Heart right ventricle (tissue), 16 donors: ENCODE results near the gene HINFP. TPM values are rescaled to one million over a fixed set of nuclear protein-coding genes. Genes with fewer than 3 reads are reported as not detected.
"Not testable (repeated sequence)": the region's sequence is repeated elsewhere in the genome, so short reads cannot be mapped to it uniquely, and the experiment has no call there.

ENCODE experiments used
- ATAC-seq, 8 donors: fragments of 200-7000 bp; cut with Tn5 transposase; one replicate each; pipeline ENCODE4 v1.9.1; 2020; ENCODE audit warnings: mild to moderate bottlenecking in 8 of 8, moderate library complexity in 8 of 8, moderate number of reproducible peaks in 1 of 8
- DNase-seq, 2 donors: peaks; one replicate each; pipeline ENCODE4 v3.0.0-alpha.2; 2020
- H3K27ac ChIP-seq, 10 donors: fragments of 200-600 bp; sonication (generic) in 2 of 10; one replicate each; pipeline versions ENCODE4 v1.5.0 to v1.8.0; 2020 to 2022; ENCODE audit warnings: mild to moderate bottlenecking in 3 of 10
- H3K27me3 ChIP-seq, 7 donors: fragments of 200-600 bp; one replicate each; pipeline ENCODE4 v1.8.0; 2021 to 2022; ENCODE audit warnings: mild to moderate bottlenecking in 2 of 7
- H3K36me3 ChIP-seq, 9 donors: fragments of 200-600 bp; sonication (generic) in 1 of 9; one replicate each; pipeline versions ENCODE4 v1.5.0 to v1.8.0; 2020 to 2022; ENCODE audit warnings: mild to moderate bottlenecking in 2 of 9
- H3K4me1 ChIP-seq, 9 donors: fragments of 200-600 bp; sonication (generic) in 1 of 9; one replicate each; pipeline versions ENCODE4 v1.5.0 to v1.8.0; 2020 to 2022; ENCODE audit warnings: mild to moderate bottlenecking in 4 of 9
- H3K4me3 ChIP-seq, 10 donors: fragments of 200-600 bp; sonication (generic) in 2 of 10; one replicate each; pipeline versions ENCODE4 v1.5.0 to v1.8.0; 2020 to 2022; ENCODE audit warnings: mild to moderate bottlenecking in 7 of 10, moderate library complexity in 2 of 10
- H3K9me3 ChIP-seq, 11 donors: fragments of 200-600 bp in 10 of 11; sonication (generic) in 2 of 11; one replicate each; pipeline versions ENCODE4 v1.5.0 to v1.8.0; 2013 to 2022; ENCODE audit warnings: mild to moderate bottlenecking in 2 of 11, control low read depth in 1 of 11, moderate library complexity in 1 of 11
- WGBS, 2 donors: extraction: QIAGEN DNeasy Blood & Tissue Kit; methylation state at CpG; one replicate each; pipeline ENCODE4 v1.1.7; 2013; ENCODE audit warnings: inconsistent platforms in 1 of 2; 5-methylcytosine and 5-hydroxymethylcytosine counted together
- intact Hi-C, 10 donors: fragments of 100-400 bp; cut with DNase I; formaldehyde crosslinking; loops; one replicate each; pipeline versions ENCODE4 v1.11.1 to v1.14.2; 2022
- polyA plus RNA-seq, 2 donors: library from polyadenylated mRNA; stranded (reverse); fragments of 200-250 nt; gene quantifications; one replicate each; pipeline ENCODE4 v1.2.3, GENCODE V29; 2013
- total RNA-seq, 10 donors: library from RNA; stranded (reverse); fragmentation: NEBNext Ultra II Directional in 3 of 10; extraction: Animal tissue kit (Norgen Biotek cat#: 25700) in 3 of 10; gene quantifications; one replicate each; pipeline versions ENCODE4 v1.2.1 to v1.2.4, GENCODE V29; 2021 to 2023
- TF ChIP-seq, protein P1 (sequence below), 9 donors: fragments of 200-600 bp; sonication (generic) in 2 of 9; IDR thresholded peaks; one replicate each; pipeline versions ENCODE4 v1.5.0 to v1.8.0; 2021 to 2022; ENCODE audit warnings: antibody characterized with exemption in 9 of 9, mild to moderate bottlenecking in 5 of 9, moderate library complexity in 1 of 9
- donor health status: Arrhythmogenic right ventricular cardiomyopathy.
- donor health status: ischemic (EF 13 %, LVEDD 7.1; RV severe dilation, severe dysfunction).
- donor health status: healthy with polysubstance abuse.
- donor health status: DM: no; HTN: yes; CAD: no.
- donor health status: DM: no; HTN: no; CAD: no.
- donor health status: ischemic (EF 25% LVEDD 6.9; RV normal size, moderate dysfunction).
- donor health status: ischemic (EF 25% LVEDD 5.7; RV mildly dilated, moderate dysfunction).
- donor health status: healthy.
- donor health status: DM: yes; HTN: yes; CAD: no.
- donor health status: Ischemic cardiomyopathy.
- donor health status: ischemic (EF 35%, LVEDD 5.7; RV mildly dilated, moderate dysfunction).
- donor health status: nonischemic (EF 11% LVEDD 7.7; RV severe dilation, severe dysfunction).
- donor health status: DM: yes; HTN: yes; CAD: no.
- donor health status: PGD.
- donor health status: ischemic (EF 29% LVEDD 5.4; RV normal size, mild dysfunction).
- donor health status: nonischemic (EF 23%, LVEDD 6.1; RV moderate dilation, normal function).

HINFP gene
- total and polyA plus RNA-seq, 12 donors, result 8.6 to 18.1 (median 11.5) TPM

DNA sequence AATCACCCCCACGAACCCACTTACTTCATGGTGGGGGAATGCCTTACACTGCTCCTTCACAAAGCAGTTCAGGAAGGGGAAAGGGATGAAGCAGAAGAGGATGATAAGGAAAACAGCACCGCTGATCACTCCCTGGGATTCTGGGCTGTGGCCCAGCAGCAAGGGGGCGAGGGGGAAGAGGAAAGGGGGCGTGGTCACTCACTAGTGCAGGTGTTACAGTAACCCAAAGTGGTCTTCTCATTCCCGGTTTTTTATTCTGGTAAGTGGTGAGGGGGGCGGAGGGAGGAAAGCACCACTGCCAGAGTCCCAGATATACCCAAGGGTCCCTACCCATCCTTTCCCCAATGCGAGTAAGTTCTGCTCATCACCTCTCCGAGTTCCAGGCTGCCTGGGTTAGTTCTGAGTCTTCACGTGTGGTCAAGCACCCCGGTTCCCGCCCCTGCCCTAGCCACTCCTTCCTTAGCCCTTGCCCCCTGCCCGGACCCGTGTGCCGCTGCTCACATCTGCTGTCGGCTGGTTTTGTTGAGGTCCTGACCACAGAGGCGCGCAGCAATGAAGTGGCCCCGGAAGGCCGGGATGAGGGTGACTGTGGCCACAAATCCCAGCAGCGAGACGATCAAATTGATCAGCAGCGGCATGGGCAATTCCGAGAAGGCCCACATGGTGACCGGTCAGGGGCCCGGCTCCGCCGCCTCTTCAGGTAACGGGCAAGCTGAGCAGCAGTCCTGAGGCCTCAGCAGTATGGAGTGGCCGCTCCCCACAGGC, 20.2 kb upstream of the HINFP start:
- peaks cover 5 to 44% (median 29%) of the 10 kb centered on the region in 9 donors for H3K4me1 ChIP-seq
- intact Hi-C loops, result loop anchor here in 4 of 10 donors (5.0 to 10.0 kb wide), 4 partner anchors 84 to 221 kb away; partner anchors contain the start of genes RPS25 (in 1 of the 4) and TRAPPC4 (in 1 of the 4)
- peaks cover 0 to 33% (median 16%) of the 10 kb centered on the region in 9 donors for H3K36me3 ChIP-seq
- no peaks in the 10 kb centered on the region for H3K27me3 ChIP-seq
- TF ChIP-seq, protein P1, sequence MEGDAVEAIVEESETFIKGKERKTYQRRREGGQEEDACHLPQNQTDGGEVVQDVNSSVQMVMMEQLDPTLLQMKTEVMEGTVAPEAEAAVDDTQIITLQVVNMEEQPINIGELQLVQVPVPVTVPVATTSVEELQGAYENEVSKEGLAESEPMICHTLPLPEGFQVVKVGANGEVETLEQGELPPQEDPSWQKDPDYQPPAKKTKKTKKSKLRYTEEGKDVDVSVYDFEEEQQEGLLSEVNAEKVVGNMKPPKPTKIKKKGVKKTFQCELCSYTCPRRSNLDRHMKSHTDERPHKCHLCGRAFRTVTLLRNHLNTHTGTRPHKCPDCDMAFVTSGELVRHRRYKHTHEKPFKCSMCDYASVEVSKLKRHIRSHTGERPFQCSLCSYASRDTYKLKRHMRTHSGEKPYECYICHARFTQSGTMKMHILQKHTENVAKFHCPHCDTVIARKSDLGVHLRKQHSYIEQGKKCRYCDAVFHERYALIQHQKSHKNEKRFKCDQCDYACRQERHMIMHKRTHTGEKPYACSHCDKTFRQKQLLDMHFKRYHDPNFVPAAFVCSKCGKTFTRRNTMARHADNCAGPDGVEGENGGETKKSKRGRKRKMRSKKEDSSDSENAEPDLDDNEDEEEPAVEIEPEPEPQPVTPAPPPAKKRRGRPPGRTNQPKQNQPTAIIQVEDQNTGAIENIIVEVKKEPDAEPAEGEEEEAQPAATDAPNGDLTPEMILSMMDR (IDR thresholded peaks at IDR 0.05), result peak in 2 of 9 donors; percentile 10 to 17
- WGBS, 2 donors, result 1% methylated on average over 29 of the region's 29 CpGs
- peak overlapping the region; percentile 83 to 96 (median 92) for H3K27ac ChIP-seq
- peak overlapping the region; percentile 69 to 89 (median 79) for H3K4me3 ChIP-seq
- DNase-seq (peak in 1 of 2 donors; percentile 25), ATAC-seq (peak in 6 of 8 donors; percentile 2 to 48 (median 8))
- no peaks in the 10 kb centered on the region for H3K9me3 ChIP-seq

DNA sequence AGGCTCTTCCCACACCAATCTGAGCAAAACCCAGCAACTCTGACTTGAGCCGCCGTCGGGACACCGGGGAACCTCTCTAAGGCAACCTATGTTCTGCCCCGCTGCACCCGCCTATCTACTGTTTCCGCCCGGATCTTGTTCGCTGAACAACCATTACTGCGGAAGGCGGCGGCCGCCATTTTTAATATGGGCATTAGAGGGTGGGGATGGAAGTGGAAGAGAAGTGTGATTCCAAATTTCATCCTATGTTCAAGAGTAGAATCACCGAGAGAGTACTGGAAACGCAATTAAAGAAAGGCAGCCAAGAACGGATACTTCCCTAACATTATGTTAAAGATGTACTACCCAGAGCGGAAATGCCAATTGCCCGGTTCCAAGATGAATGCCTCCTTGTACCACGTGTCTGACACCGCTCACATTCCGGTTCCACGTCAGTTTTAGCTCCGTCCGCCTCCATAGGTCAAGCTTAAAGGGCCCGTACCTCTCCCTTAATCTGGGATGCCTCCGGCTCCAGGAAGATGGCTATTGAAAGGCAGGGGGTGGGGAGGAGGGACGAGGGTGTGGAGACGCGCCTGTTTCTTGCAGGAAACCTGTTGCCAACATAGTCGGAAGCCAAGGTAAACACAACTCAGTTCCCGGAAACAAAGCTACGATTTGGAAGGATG, 19.5 kb upstream of the HINFP start, which contains the start of gene DPAGT1:
TSS of gene DPAGT1 (minus strand) at position 95 of the 665 bp plus-strand sequence. CDS start 198 bp downstream, outside the sequence.
- H3K27ac ChIP-seq, result peak within 1 kb of the TSS; percentile 83 to 96 (median 92)
- H3K36me3 ChIP-seq, result peaks cover 0 to 26% (median 15%) of the 10 kb centered on the region in 9 donors
- no peaks in the 10 kb centered on the region for H3K9me3 ChIP-seq
- peak within 1 kb of the TSS; percentile 69 to 89 (median 79) for H3K4me3 ChIP-seq
- H3K27me3 ChIP-seq, result no peaks in the 10 kb centered on the region
- TF ChIP-seq, protein P1 (IDR thresholded peaks at IDR 0.05), result no peak
- peak; percentile 94 to 97 (median 96) for ATAC-seq
- H3K4me1 ChIP-seq, result peaks cover 10 to 50% (median 35%) of the 10 kb centered on the region in 9 donors
- peak; percentile 81 to 95 for DNase-seq
- WGBS, 2 donors, result 0% methylated on average over 32 of the region's 32 CpGs
- intact Hi-C loops, result loop anchor here in 4 of 10 donors (5.0 to 10.0 kb wide), 4 partner anchors 85 to 220 kb away; partner anchors contain the start of genes RPS25 (in 1 of the 4) and TRAPPC4 (in 1 of the 4)

DNA sequence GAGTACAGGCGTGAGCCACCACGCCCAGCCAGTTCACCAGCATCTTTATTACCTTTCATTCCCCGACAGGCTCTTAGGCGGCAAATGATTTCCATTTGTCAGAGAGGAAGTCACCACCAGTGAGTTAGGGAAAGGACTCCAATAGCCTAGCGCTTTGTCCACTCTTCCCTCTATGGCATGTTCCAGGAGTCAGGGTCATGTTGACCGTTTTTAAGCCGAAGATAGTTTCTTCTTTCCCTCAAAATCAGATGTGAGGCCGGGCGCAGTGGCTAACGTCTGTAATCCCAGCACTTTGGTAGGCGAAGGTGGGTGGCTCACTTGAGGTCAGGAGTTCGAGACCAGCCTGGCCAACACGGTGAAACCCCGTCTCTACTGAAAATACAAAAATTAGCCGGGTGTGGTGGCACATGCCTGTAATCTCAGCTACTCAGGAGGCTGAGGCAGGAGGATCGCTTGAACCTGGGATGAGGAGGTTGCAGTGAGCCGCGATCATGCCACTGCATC, 18.2 kb upstream of the HINFP start:
- intact Hi-C loops, result loop anchor here in 4 of 10 donors (5.0 to 10.0 kb wide), 4 partner anchors 86 to 219 kb away; partner anchors contain the start of genes RPS25 (in 1 of the 4) and TRAPPC4 (in 1 of the 4)

DNA sequence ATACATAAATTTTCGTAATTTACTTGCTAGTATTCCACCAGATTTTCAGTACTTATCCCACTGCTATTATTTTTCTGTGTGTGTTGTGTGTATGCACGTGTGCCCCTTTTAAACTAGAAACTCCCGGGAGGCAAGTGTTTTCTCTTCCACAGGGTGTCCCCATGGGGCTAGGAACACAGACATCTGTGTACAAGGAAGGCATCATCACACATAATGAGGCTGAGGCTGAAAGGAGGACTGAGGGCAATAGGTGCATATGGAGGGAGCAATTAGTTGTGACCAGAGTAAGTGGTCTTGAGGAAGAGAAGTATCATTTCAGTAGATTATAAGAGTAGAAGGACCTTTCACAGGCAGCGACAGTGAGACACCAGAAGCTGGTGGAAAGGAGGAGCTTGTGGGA, 17.6 kb upstream of the HINFP start:
- no peaks in the 10 kb centered on the region for H3K9me3 ChIP-seq
- ATAC-seq (no peak), DNase-seq (no peak)
- H3K27ac ChIP-seq, result peak overlapping the region in 9 of 10 donors; percentile 88 to 96 (median 92)
- 54 to 55% methylated on average over 4 of the region's 4 CpGs for WGBS, 2 donors
- peaks cover 0 to 7% (median 0%) of the 10 kb centered on the region in 9 donors for H3K36me3 ChIP-seq
- intact Hi-C loops, result loop anchor here in 4 of 10 donors (5.0 to 10.0 kb wide), 4 partner anchors 86 to 219 kb away; partner anchors contain the start of genes RPS25 (in 1 of the 4) and TRAPPC4 (in 1 of the 4)
- H3K4me1 ChIP-seq, result peaks cover 15 to 58% (median 44%) of the 10 kb centered on the region in 9 donors
- H3K27me3 ChIP-seq, result no peaks in the 10 kb centered on the region
- TF ChIP-seq, protein P1 (IDR thresholded peaks at IDR 0.05), result no peak
- no peak overlapping the region for H3K4me3 ChIP-seq

More for the DNA sequence above, 18.2 kb upstream of the HINFP start:
- H3K4me1 ChIP-seq, result peaks cover 11 to 52% (median 38%) of the 10 kb centered on the region in 9 donors
- H3K4me3 ChIP-seq, result peak overlapping the region in 9 of 10 donors; percentile 69 to 89 (median 79)
- H3K9me3 ChIP-seq, ATAC-seq, DNase-seq, H3K27me3 ChIP-seq: not testable (repeated sequence)
- H3K27ac ChIP-seq, result peak overlapping the region; percentile 83 to 96 (median 92)
- H3K36me3 ChIP-seq, result peaks cover 0 to 13% (median 2%) of the 10 kb centered on the region in 9 donors
- 82% methylated on average over 18 of the region's 18 CpGs for WGBS, 2 donors
